NCI-H2227 treated with DMSO at 0.1 percent for 48 hours (cell line): Measurements from ENCODE around the gene DPH3.

Experiments
- DNase-seq: peaks from one replicate; lab custom pipeline; 2025; lab: John Stamatoyannopoulos, UW

Gene DPH3

GRCh38 chr3:16255326-16255725 is 9.4 kb downstream of the DPH3 start:
- peak; percentile 68 for DNase-seq

- peak; percentile 56 for DNase-seq
These were observed 9.8 kb downstream of the DPH3 start for GRCh38 chr3:16254916-16255315.

DNA sequence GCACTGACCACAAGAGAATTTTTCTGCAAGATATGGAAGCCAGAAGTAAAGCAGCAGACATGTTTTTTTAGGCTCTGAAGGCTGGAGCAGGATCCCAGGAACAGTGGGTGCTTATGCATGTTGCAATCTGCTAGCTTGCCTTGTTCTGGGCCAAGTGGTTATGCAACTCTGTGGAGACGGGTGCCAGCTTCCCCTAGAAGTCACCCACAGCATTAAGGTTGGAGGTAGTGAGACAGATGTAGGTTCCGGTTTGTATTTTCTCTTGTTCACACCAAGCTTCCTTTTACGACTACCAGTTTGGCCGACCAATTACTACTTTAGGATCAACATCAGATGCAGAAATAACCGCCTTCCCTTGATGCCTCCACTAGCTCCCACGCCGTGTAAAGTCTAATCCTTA is 11.1 kb downstream of the DPH3 start:
- DNase-seq: no peak

DNA sequence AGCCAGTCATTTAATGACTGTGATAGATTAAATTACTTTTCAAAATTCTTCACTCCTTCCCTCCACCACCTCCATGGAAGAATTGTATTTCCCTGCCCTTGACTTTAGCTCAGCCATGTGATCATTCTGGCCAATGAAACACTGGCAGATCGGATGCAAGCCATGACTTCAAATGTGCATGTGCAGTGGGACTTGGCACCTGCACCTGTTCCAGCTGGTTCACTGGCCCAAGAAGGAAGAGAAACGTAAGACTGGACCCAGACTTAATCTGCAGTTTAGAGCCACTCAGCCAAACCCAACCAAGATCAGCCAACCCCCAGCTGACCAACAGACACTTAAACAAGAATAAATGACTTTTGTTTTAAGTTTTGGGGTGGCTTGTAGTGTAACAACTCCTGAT is 11.8 kb downstream of the DPH3 start:
- no peak for DNase-seq

DNA sequence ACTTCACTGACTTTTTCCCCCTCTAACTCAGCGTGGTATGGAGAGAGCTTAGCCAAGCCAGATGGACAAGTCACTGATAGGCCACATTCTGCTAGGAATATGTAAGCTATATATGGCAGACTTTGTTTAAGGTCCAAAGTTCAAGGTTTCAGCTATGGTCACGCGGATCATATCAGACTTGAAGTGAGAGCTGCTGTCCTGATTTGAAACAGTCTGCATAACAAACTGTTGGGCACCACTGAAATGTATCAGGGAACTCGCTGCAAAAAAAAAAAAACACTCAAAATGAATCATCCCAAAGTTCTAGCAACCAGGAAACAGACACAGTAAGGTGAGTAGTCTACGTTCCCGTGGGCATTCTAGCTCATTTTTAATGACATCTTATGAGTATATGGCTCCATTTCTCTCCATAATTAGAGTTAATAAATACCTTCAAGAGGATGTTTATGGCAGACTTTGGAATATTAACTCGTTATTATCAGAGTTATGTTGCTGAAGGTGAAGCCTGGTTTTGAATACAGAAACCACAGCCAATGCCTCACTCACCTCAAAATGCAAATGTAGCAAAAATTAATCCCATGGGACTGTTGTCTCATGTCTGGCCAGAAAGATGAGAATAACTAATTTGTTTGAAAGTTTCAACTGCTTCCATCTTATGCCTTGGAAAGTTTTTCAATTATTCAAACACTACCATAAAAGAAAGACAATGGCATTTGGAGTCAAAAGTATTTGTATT is 12.3 kb downstream of the DPH3 start:
- DNase-seq: no peak

DNA sequence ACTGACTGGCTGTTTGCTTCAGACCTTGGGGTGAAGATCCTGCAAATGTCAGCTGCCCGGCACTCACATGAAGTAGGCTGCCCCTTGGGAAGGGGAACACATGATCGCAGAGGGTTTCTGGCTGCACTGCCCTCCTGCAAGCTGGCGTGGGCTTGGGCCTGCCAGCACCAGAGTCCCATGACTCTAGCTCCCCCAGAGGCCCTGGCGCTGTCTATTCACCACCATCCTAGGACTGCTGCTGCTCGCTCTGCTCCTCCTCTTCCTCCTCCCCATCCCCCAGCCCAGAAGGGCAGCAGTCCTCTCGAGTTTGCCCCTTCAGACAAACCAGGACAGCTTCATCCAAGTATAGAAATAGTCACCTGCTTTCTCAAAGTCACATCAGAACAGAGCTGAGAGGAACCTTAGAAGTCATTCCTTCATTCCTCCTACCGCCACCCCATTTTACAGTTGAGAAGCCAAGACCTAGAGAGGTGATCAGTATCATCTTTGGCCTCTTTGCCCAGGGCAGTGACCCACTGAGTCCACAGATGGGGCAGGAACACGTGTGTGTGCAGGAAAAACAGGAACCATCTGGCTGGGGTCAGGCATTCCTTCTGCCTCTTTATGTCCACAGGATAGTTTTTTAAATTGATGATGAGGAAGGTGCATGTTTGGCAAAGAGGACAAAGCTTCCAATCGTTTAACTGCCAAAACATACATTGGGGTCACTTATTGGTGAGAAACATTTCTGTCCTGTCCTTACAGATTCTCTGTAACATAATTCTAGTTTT is 13.2 kb downstream of the DPH3 start:
- DNase-seq: no peak

GRCh38 chr3:16249886-16250285 is 14.9 kb downstream of the DPH3 start:
- no peak for DNase-seq

GRCh38 chr3:16249336-16249735 is 15.4 kb downstream of the DPH3 start:
- DNase-seq: no peak

- no peak for DNase-seq
These were observed 16.2 kb downstream of the DPH3 start for GRCh38 chr3:16248556-16248955.

- DNase-seq: peak; percentile 65
These were observed 17.3 kb downstream of the DPH3 start for GRCh38 chr3:16247282-16248061.

DNA sequence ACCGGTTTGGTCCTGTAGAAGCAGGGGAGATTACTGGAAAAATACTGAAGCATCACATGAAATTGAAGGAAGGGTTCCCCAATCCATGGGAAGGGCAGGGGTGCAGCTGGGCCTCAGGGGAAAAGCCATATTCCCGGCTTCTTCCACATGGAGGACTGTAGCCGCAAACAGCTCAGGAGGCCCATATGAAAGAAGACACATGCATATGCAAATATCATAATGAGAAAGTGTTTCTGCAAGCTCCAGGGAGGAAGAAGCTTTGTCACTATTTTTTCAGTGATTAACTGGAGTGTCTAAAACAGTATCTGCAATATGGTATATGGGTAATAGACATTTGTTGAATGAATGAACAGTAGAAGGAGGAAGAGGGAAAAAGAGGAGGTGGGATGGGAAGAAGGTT is 19.1 kb downstream of the DPH3 start:
- no peak for DNase-seq

DNA sequence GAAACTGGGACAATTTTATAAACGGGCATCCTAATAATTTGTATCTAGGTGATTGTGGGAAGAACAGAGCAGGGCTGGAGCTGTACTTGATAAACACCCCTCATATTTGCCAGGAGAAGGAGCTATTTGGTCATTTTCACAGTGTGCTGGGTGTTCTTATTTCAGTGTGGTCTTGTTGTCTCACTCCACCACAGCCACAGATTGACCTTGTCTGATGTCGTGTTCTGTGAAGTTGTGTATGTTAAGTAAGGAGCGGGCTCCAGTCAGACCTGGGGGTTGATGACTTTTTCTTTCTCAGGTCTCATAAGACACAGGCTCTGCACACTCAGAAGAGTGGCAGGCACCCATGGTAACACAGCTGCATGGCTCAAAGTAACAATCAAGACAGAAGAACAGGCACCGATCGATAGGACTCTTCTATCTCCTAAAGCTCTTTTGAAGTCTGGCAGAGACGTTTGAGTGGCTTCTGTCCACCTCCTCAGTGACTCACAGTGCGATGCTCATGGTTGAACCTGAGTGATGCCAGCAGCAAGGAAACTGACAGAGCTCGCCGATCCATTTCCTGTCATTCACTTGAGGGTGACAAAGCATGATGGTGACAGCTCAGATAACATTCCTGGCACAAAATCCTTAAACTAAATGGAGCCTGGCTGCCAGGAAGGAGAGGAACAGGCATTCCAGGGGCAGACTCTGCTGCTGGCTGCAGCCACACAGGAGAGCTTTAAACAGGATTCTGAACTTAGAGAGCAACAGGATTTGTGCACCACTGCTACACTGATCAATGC is 20.8 kb downstream of the DPH3 start:
- DNase-seq: no peak

DNA sequence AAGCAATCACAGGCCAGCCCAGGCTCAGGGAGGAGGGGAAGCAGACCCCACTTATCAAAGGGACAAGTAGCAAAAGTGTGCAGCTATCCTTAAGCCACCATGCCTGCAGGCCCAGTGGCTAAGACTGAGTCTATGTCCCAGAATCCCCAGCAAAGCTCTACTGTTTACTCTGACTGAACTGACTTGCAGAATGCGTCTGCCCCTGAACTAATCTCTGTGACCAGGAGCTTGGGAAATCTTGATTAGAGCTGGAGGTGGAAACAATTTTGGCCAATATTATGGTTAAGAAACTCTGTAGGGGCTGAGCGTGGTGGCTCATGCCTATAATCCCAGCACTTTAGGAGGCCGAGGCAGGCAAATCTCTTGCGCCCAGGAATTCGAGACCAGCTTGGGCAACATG is 22.6 kb downstream of the DPH3 start:
- DNase-seq: no peak

- no peak for DNase-seq
These were observed 23.5 kb downstream of the DPH3 start for GRCh38 chr3:16241225-16241624.

DNA sequence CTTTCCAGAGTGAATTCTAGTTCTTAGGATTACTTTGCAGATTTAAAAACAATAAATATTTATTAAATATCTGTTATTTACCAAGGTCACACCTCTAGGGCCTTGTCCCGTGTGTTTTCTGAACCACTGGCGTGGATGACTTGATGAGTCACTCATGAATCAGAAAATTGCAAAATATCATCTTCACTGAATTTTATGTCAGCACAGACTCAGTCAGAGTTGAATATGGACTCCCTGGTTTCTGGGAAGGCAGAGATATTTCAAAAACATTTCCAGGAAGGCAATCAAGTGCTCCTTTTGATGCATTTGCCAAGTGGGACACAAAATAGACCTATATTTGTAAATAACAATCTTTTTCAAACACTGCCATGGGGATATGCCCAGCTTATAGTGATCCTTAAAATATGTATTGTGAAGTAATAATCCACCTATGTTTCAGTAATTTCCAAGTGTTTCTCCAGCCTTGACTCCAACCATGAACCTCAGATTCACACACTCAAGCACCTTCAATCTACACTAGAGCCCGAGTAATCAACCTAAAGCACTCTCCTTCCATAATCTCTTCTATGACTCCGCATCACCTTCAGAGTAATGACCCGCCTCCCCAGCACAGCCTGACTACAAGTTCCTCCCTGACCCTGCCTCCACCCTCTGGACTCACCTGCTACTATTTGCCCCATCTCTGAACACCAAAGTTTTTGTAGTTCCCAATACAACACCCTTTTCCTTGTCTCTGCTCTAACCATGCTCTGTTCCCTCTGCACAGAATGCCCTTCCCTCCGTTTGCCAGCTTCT is 24.3 kb downstream of the DPH3 start:
- DNase-seq: no peak

GRCh38 chr3:16239780-16240179 is 25.0 kb downstream of the DPH3 start:
- no peak for DNase-seq

GRCh38 chr3:16239086-16239770 is 25.5 kb downstream of the DPH3 start:
- no peak for DNase-seq

- no peak for DNase-seq
These were observed 27.8 kb downstream of the DPH3 start for GRCh38 chr3:16236856-16237393.

- no peak for DNase-seq
These were observed 28.6 kb downstream of the DPH3 start for GRCh38 chr3:16236030-16236639.

DNA sequence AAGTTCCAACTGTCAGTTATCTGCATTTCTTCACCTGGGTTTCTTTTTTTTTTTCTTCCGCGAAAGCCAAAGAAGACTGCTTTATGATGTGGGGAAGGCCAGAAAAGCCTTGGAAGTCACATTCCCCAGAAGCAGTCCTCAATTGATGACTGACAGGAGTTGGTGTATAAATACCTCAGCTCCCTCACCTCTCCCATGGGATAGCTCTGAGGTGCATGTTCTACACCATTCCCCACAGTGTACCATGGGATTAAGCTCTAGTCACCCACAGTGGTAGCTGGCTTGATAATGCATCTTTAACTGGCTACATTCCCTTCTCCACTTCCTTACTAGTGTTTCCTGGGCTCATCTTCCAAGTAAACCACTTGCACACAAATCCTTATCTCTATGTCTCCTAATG is 30.5 kb downstream of the DPH3 start:
- no peak for DNase-seq
